ACHN (cell line): Measurements from ENCODE around the gene RMRP.
A peak's percentile ranks its signal among the peaks of the same experiment; 100 is the strongest.

ENCODE experiments used
- DNase-seq: peaks from one replicate; pipeline ENCODE4 v3.0.0-alpha.2; 2015
- in situ Hi-C: cut with HindIII; loops from 2 replicates; pipeline ENCODE4 v1.10.0; 2017; ENCODE audit warnings: low sequenced_read_pairs, low pct_ligation_motif_present, low pct_unique_long_range_greater_than_20kb

The RMRP gene

DNA sequence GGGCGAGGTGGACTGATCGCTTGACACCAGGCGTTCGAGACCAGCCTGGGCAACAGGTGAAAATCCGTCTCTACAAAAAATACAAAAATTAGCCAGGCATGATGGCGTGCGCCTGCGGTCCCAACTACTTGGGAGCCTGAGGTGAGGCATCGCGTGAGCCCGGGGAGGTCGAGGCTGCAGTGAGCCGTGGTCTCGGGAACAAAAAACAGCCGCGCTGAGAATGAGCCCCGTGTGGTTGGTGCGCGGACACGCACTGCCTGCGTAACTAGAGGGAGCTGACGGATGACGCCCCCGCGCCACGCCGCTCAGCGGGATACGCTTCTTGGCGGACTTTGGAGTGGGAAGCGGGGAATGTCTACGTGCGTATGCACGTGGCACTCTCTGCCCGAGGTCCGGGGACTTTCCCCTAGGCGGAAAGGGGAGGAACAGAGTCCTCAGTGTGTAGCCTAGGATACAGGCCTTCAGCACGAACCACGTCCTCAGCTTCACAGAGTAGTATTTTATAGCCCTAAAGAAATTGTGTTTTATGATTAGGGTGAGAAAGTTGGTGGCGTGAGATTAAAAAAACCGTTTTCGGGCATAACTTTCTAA is at the start of gene RMRP:
TSS of gene RMRP (minus strand) at position 474 of the 591 bp plus-strand sequence.
- in situ Hi-C loops: no loop called here
- DNase-seq: peak; percentile 98

GRCh38 chr9:35706951-35707350 is 49.1 kb upstream of the RMRP start:
- no peak for DNase-seq
- in situ Hi-C loops: no loop called here

DNA sequence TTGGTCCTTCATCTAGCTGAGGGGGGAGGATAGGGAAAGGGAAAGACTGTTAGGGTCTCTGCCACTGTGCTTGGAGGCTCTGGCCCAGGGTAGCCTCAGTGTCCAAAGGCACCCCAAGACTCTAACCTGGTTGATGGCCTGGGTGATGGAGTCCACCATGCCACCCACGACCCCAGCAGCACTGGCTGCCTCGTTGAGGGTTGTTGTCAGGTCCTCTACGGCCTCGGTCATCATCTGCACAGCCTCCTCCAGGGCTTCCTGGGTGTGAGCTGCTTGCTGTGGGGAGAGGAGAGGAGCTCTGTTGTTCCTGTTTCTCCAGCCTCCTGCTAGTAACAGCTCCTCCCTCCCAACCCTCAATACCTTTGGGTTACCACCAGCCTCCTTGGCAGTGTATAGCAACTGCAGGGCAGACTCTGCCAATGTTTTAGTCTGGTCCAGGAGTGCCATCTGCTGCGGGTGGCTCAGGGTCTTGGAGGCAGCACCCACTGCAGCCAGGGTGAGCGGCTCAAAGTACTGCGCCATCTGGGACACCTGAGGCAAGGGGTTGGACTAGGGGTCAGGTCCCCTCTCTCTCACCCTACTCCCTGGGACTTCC is 48.1 kb upstream of the RMRP start:
- in situ Hi-C loops: no loop called here

DNA sequence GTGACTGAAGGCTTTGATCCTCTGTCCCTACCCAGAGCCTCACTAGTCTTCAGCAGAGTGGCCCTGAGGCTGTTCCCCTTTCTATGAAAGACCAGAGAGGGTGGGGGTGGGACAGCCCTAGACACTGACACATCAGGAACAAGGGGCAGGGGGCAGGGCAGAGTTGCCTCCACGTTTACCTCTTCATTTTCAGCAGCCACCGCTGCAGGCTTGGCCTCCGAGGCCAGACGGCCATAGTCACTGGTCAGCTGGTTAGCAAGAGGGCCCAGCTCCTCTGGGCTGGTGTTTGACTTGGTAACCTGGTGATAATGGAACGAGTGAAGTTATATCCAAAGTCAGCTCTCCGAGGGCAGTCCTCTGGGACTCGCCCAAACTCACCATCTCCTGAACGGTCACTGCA is 47.6 kb upstream of the RMRP start:
- in situ Hi-C loops: no loop called here

More for the DNA sequence above, 48.1 kb upstream of the RMRP start:
- DNase-seq: no peak

DNA sequence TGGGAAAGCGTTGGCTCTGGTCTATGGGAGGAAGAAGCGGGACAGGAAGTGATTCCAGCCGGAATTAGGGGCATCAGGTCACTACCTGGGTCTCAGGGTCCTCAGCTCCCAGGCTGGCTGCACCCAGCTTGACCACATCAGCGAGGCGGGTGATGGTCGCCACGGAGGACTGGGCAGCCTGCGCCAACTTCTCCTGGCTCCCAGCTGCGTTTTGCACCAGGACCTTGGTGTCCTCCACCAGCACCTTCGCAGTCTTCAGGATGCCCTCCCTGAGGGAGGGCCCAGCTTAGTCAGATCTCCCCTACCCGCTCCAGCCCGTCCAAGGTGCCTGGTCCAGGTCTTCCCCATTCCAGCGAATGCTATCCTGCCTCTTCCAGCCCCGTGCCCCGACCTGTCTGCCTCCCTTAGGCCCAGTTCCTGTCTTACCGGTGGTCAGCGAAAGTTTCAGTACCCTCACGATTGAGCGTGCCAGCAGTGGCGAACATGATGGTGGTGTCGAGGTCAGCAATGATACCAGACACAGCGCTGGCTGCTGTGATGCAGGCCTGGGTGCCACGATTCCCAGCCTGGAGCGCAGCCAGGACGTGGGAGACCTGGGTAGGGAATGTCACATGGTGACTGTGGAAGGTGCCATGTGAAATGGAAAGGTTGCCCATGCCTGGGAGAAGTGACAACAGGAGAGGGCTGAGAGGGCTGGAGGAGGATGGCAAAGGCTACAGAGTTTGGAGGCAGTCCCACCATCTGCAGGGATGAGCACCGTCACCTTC is 46.3 kb upstream of the RMRP start:
- DNase-seq: no peak
- in situ Hi-C loops: no loop called here

More for the DNA sequence above, 47.6 kb upstream of the RMRP start:
- DNase-seq: no peak

DNA sequence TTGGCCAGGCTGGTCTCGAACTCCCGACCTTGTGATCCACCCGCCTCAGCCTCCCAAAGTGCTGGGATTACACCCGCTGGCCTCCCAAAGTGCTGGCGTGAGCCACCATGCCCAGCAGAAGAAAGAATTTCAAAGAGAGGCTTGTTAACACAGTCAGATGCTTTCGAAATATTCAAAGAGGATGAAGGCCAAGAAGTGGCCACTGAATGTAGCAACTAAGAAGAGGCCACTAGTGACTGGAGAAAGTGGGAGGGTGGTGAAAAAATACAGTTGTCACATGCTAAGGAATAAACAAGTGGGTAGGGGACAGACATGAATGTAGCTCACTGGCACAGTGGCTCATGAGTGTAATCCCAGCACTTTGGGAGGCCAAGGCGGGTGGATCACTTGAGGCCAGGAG is 44.9 kb upstream of the RMRP start:
- DNase-seq: no peak
- in situ Hi-C loops: no loop called here

DNA sequence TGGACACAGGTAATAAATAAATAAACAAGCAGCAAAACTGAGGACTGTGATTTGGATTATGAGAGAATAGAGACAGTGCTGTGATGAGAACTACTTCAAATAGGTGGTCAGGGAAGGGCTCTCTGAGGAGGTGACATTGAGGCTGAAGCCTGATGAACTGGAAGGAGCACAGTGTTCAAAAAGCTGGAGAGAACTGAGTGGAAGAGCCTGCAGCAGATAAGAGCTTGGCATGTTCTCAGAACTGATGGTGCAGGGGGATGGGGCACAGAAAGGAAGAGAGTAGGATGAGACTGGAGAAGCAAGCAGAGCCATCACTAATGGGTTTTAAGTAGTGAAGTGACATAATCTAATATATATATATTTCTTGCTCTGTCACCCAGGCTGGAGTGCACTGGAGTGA is 43.1 kb upstream of the RMRP start:
- in situ Hi-C loops: no loop called here
- DNase-seq: no peak

GRCh38 chr9:35700031-35700430 is 42.2 kb upstream of the RMRP start:
- DNase-seq: no peak
- in situ Hi-C loops: no loop called here

GRCh38 chr9:35698231-35698630 is 40.4 kb upstream of the RMRP start:
- no peak for DNase-seq
- in situ Hi-C loops: no loop called here

DNA sequence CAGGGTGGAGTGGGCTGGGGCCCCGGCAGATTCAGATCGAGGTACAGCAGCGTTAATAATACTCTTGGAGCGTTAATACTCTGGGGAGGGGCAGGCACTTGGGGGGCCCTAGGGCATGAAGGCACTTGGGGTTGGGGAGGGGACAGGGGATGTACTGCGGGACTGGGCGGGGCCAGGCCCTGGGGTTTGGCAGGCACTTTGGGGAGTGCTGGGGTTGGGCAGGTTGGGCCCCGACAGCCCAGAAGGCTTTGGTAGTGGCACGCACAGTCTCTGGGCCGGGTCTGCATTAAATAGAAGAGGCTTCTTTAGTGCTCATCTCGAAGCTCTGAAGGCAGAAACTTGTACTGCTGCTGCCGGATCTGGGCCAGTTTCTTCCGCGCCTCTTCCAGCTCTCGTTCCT is 39.7 kb upstream of the RMRP start:
- no peak for DNase-seq
- in situ Hi-C loops: no loop called here

DNA sequence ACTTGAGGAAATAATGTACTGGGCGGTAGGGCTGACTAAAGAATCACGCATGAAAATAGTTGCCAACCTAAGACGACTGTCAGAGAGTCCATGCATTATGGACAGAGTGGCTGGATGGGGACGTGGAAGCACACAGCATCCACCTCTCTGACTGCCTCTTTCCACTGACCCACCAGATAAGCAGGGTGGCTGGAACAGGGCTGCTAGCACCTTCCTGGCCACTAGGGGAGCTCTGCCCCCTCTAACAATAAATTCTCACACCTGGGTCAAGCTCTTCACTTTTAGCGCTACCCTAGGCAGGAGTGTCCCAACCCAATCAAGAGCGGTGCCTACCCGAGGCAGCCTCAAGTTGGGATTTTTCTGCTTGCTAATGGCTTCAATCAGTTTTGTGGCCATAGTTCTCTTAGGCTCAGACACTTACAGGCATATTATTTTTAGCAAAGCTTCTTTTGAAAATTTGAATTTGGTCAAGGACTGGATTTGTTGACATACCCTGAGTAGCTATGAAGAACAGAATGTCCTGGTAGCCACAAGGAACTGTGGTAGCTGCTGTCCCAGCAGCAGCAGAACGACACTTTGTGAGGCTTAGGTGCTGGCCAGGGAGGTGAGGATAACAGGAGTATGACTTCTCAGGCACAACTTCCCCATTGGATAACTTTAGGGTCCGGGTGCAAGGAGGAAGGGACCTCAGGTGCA is 38.8 kb upstream of the RMRP start:
- in situ Hi-C loops: no loop called here
- DNase-seq: peak; percentile 54

DNA sequence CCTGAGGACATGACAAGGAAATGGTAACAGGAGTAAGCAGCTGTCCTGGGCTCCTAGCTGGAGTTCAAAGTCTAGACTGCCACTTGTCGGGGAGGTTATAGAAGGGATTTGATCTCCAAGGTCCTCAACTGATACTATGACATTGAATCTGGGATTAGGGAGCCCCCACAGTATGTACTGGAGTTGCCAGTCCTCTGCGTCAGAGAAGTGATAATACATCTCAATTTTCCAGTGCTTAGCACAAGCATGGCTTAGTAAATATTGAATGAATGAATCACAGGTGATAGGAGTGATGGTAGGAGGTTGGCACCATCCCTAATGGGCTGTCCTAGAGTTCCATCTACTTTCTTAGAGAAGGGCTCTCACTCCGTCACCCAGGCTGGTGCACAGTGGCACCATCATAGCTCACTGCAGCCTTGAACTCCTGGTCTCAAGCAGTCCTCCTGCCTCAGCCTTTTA is 38.2 kb upstream of the RMRP start:
- in situ Hi-C loops: no loop called here
- DNase-seq: no peak

GRCh38 chr9:35691757-35692301 is 34.0 kb upstream of the RMRP start:
- DNase-seq: no peak
- in situ Hi-C loops: no loop called here

- DNase-seq: no peak
- in situ Hi-C loops: no loop called here
These were observed 33.5 kb upstream of the RMRP start for GRCh38 chr9:35691334-35691650.

DNA sequence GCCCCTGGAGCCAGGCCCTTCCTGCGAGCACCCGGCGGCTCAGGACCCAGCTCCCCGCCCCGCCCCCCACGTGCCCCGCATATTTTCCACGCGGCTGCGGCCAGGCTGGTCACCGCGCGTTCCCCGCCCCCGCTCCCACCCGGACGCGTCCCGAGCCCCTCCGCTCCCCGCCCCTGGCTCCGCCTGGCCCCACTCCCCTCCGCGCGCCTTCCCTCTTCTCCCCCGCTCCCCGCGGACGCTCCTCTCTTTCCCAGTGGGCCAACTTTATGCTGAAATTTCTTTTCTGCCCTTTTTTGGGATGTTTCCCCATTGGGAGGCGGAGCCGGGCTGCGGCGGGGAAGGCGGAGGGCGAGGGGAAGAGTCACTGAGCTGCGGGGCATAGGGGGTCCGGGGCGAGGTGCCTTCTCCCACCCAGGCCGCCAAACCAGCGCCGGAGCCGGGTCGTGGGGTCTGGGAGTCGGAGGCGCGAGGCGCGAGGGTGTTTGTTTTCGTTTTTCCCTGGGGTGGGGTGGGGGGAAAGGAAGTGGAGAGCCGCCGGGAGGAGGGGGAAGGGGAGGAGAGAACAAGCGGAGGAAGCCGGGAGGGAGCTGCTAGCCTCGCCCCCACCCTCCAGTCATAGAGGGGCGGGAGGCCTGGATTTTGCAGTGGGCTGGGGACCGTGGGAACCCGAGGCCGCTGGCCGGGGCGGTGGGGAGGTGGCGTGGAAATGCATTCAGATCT is 33.0 kb upstream of the RMRP start:
- in situ Hi-C loops: no loop called here
- peak; percentile 57 for DNase-seq

GRCh38 chr9:35690294-35690613 is 32.4 kb upstream of the RMRP start:
- DNase-seq: no peak

DNA sequence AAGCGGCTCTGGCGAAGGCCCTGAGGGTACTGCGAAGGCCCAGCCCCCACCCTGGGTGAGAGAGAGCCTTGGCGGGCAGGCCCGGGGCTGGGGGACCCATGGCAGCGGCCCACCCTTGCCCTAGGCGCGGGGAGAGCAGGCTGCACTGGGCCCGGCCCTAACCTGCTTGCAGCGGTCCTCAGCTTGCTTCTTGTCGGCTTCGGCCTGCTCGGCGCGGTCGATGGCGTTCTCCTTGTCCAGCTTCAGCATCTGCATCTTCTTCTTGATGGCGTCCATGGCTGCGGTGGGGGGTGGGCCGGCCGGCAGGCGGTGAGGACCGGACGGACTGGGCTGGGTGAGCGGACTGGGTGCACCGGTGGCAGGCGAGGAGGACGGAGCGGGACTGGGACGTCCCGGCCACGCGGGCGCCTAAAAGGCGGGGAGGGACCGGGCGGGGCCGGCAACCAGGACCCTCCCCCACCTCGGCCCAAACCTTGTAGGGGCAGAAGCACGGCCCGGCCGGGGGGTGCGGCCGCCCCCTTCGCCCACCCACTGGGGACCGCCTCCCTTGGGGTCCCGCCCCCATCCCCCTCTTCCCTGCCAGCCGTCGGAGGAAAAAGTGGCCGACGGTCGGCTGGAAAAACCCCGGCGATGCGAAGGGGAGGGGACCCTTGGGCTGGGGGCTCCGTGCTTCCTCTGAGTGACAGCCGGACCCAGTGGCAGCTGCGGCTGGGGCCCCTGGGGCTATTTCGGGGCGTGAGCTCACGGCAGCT is 31.9 kb upstream of the RMRP start, which contains the start of gene TPM2:
TSS of gene TPM2 (minus strand) at position 384 of the 752 bp plus-strand sequence. CDS start at position 276, 108 bp downstream.
- in situ Hi-C loops: no loop called here
- DNase-seq: no peak

More at GRCh38 chr9:35690294-35690613, 32.4 kb upstream of the RMRP start:
- in situ Hi-C loops: no loop called here
